IMR-90 (cell line): Measurements from ENCODE around the gene BCL2. TPM values are rescaled to one million over a fixed set of nuclear protein-coding genes. Genes with fewer than 3 reads are reported as not detected.

ENCODE experiments used
- ATAC-seq: fragments of 200-7000 bp; cut with Tn5 transposase; 2 replicates; pipeline ENCODE4 v1.9.1; 2020; ENCODE audit warnings: low read depth, mild to moderate bottlenecking, moderate library complexity
- BruUV-seq: library from RNA; stranded (reverse); fragments of 400-500 nt; replicated peaks from 2 replicates; lab custom pipeline; 2021; lab: Mats Ljungman, UMichigan
- CTCF ChIA-PET: fragments of 300-600 bp; formaldehyde crosslinking; extraction: SDS; loops from one replicate; lab custom pipeline; 2021; ENCODE audit warnings: antibody characterized with exemption; lab: Yijun Ruan, JAX
- POLR2A ChIA-PET: fragments of 300-600 bp; sonication (Branson Sonifier 250); formaldehyde crosslinking; loops from one replicate; lab custom pipeline; 2022; ENCODE audit warnings: antibody characterized with exemption; ENCODE audit not compliant: unreplicated experiment; lab: Charles Lee
- DNase-seq: peaks from one replicate; pipeline ENCODE4 v3.0.0; 2013
- H2AFZ ChIP-seq: replicated peaks from 2 replicates; pipeline ENCODE3; 2013; ENCODE audit warnings: low read length, mild to moderate bottlenecking; ENCODE audit not compliant: poor library complexity
- H2AK5ac ChIP-seq: 2 replicates; pipeline ENCODE4 v1.6.1; 2013; ENCODE audit warnings: low read depth, low read length, inconsistent platforms
- H2AK9ac ChIP-seq: replicated peaks from 2 replicates; pipeline ENCODE3; 2013; ENCODE audit warnings: mild to moderate bottlenecking, low read depth, low read length, moderate library complexity; ENCODE audit not compliant: poor library complexity
- H2BK120ac ChIP-seq: 2 replicates; pipeline ENCODE4 v1.6.1; 2013; ENCODE audit warnings: low read depth, low read length, inconsistent platforms
- H2BK15ac ChIP-seq: 3 replicates; pipeline ENCODE4 v1.6.1; 2013; ENCODE audit warnings: low read depth, low read length, inconsistent platforms
- H2BK20ac ChIP-seq: 2 replicates; pipeline ENCODE4 v1.6.1; 2013; ENCODE audit warnings: low read depth, mild to moderate bottlenecking, inconsistent platforms, low read length, moderate library complexity
- H2BK5ac ChIP-seq: 2 replicates; pipeline ENCODE4 v1.6.1; 2013; ENCODE audit warnings: mild to moderate bottlenecking, low read depth, low read length, inconsistent platforms; ENCODE audit not compliant: poor library complexity, severe bottlenecking
- H3K14ac ChIP-seq: replicated peaks from 2 replicates; pipeline ENCODE4 v1.6.1; 2013; ENCODE audit warnings: low read depth, low read length, inconsistent platforms
- H3K18ac ChIP-seq: 2 replicates; pipeline ENCODE4 v1.6.1; 2013; ENCODE audit warnings: low read depth, low read length, control low read depth
- H3K23ac ChIP-seq: 2 replicates; pipeline ENCODE4 v1.6.1; 2013; ENCODE audit warnings: low read depth, low read length, inconsistent platforms
- H3K27ac ChIP-seq: 2 replicates; pipeline ENCODE4 v1.5.1; 2013; ENCODE audit warnings: mild to moderate bottlenecking, control low read depth, low read length; ENCODE audit not compliant: insufficient read depth
- H3K27me3 ChIP-seq: 2 replicates; pipeline ENCODE4 v1.6.1; 2013; ENCODE audit warnings: low read length; ENCODE audit not compliant: control insufficient read depth, insufficient read depth
- H3K36me3 ChIP-seq: 2 replicates; pipeline ENCODE4 v1.6.1; 2013; ENCODE audit warnings: low read length, mixed read lengths; ENCODE audit not compliant: control insufficient read depth, insufficient read depth
- H3K4ac ChIP-seq: 2 replicates; pipeline ENCODE4 v1.6.1; 2013; ENCODE audit warnings: low read depth, low read length, inconsistent platforms
- H3K4me1 ChIP-seq: 2 replicates; pipeline ENCODE4 v1.6.1; 2013; ENCODE audit warnings: low read length, mixed read lengths; ENCODE audit not compliant: control insufficient read depth, insufficient read depth
- H3K4me2 ChIP-seq: 2 replicates; pipeline ENCODE4 v1.6.1; 2013; ENCODE audit warnings: low read depth, mild to moderate bottlenecking, control low read depth, low read length, moderate library complexity
- H3K4me3 ChIP-seq: 2 replicates; pipeline ENCODE4 v1.5.1; 2013; ENCODE audit warnings: low read depth, mild to moderate bottlenecking, control low read depth, low read length, moderate library complexity; ENCODE audit not compliant: insufficient read depth
- H3K56ac ChIP-seq: 2 replicates; pipeline ENCODE4 v1.6.1; 2013; ENCODE audit warnings: low read length, inconsistent platforms; ENCODE audit not compliant: insufficient read depth; ENCODE audit errors: extremely low read depth
- H3K79me1 ChIP-seq, 2 experiments: 2 replicates each; pipeline ENCODE4 v1.6.1; 2013; ENCODE audit warnings: low read length in 2 of 2, inconsistent platforms in 1 of 2, low read depth in 1 of 2
- H3K9ac ChIP-seq: 2 replicates; pipeline ENCODE4 v1.6.1; 2013; ENCODE audit warnings: low read depth, low read length, control low read depth
- H3K9me1 ChIP-seq: 2 replicates; pipeline ENCODE4 v1.6.1; 2013; ENCODE audit warnings: low read length, inconsistent platforms; ENCODE audit not compliant: insufficient read depth
- H3K9me3 ChIP-seq: 2 replicates; pipeline ENCODE4 v1.6.1; 2013; ENCODE audit warnings: low read length; ENCODE audit not compliant: control insufficient read depth, insufficient read depth
- H4K20me1 ChIP-seq: 2 replicates; pipeline ENCODE4 v1.6.1; 2013; ENCODE audit warnings: low read length, inconsistent platforms; ENCODE audit not compliant: insufficient read depth
- H4K5ac ChIP-seq: 2 replicates; pipeline ENCODE4 v1.6.1; 2013; ENCODE audit warnings: mild to moderate bottlenecking, low read depth, low read length, control low read depth
- H4K8ac ChIP-seq, 2 experiments: 2 replicates each; pipeline ENCODE4 v1.6.1; 2013; ENCODE audit warnings: low read depth in 2 of 2, low read length in 2 of 2, control low read depth in 1 of 2, inconsistent platforms in 1 of 2
- H4K91ac ChIP-seq: 2 replicates; pipeline ENCODE4 v1.6.1; 2013; ENCODE audit warnings: low read depth, low read length, inconsistent platforms; ENCODE audit not compliant: insufficient read depth
- CTCF ChIP-seq: conservative IDR thresholded peaks from 2 replicates; pipeline ENCODE4 v1.5.1; 2012; ENCODE audit warnings: mild to moderate bottlenecking, low read depth, low read length, improper control_type of control experiment
- ELK1 ChIP-seq: fragments of 150-350 bp; IDR thresholded peaks from 2 replicates; pipeline ENCODE4 v1.6.1; 2016; ENCODE audit warnings: low read depth, mild to moderate bottlenecking, low read length, moderate library complexity, borderline replicate concordance
- FOS ChIP-seq: fragments of 150-350 bp; IDR thresholded peaks from 2 replicates; pipeline ENCODE4 v1.6.1; 2016; ENCODE audit warnings: low read depth, low read length
- MAFK ChIP-seq: IDR thresholded peaks from 2 replicates; pipeline ENCODE4 v1.6.1; 2012; ENCODE audit warnings: low read depth, low read length, improper control_type of control experiment
- MAZ ChIP-seq: IDR thresholded peaks from 2 replicates; pipeline ENCODE4 v1.6.1; 2012; ENCODE audit warnings: low read depth, mild to moderate bottlenecking, low read length, improper control_type of control experiment, moderate library complexity, borderline replicate concordance
- NFE2L2 ChIP-seq: fragments of 150-350 bp; IDR thresholded peaks from 2 replicates; pipeline ENCODE4 v1.6.1; 2016; ENCODE audit warnings: low read depth, mild to moderate bottlenecking, low read length
- POLR2A ChIP-seq: IDR thresholded peaks from 2 replicates; pipeline ENCODE4 v1.6.1; 2012; ENCODE audit warnings: mild to moderate bottlenecking, low read depth, low read length
- RAD21 ChIP-seq: IDR thresholded peaks from 2 replicates; pipeline ENCODE4 v1.6.1; 2012; ENCODE audit warnings: low read length, improper control_type of control experiment
- RCOR1 ChIP-seq: IDR thresholded peaks from 2 replicates; pipeline ENCODE4 v1.6.1; 2012; ENCODE audit warnings: mild to moderate bottlenecking, low read length, improper control_type of control experiment; ENCODE audit not compliant: insufficient replicate concordance
- RFX5 ChIP-seq: IDR thresholded peaks from 2 replicates; pipeline ENCODE4 v1.8.0; 2012; ENCODE audit warnings: low read depth, mild to moderate bottlenecking, low read length, moderate library complexity
- SMC3 ChIP-seq: fragments of 150-350 bp; IDR thresholded peaks from 2 replicates; pipeline ENCODE4 v1.6.1; 2016; ENCODE audit warnings: low read depth, mild to moderate bottlenecking, antibody characterized with exemption, low read length, moderate library complexity
- USF2 ChIP-seq: fragments of 150-350 bp; IDR thresholded peaks from 2 replicates; pipeline ENCODE4 v1.6.1; 2017; ENCODE audit warnings: mild to moderate bottlenecking, antibody characterized with exemption, low read length, low read depth
- WGBS, 2 experiments: methylation state at CpG; one replicate each; pipeline versions ENCODE4 v1.1.5 to v1.1.7; 2013; ENCODE audit warnings: missing lambda C conversion rate in 2 of 2; ENCODE audit not compliant: insufficient read length in 1 of 2; ENCODE audit errors: extremely low coverage in 2 of 2; 5-methylcytosine and 5-hydroxymethylcytosine counted together
- dilution Hi-C: fragments of 300-500 bp; cut with HindIII; formaldehyde crosslinking; loops from one replicate; pipeline ENCODE4 v1.14.3; 2018; ENCODE audit warnings: low sequenced_read_pairs; ENCODE audit not compliant: unreplicated experiment
- in situ Hi-C: fragments of 300-500 bp; cut with MboI; formaldehyde crosslinking; loops from 3 replicates; pipeline ENCODE4 v1.14.3; 2019; ENCODE audit warnings: low sequenced_read_pairs, inconsistent platforms, mixed read lengths
- intact Hi-C: fragments of 100-400 bp; cut with micrococcal nuclease; formaldehyde crosslinking; loops from 2 replicates; pipeline ENCODE4 v1.10.0; 2022
- polyA plus RNA-seq, 3 experiments: library from polyadenylated mRNA; depleted of rRNA; stranded (reverse); fragments of >200 nt; gene quantifications; 2 replicates each; pipeline ENCODE4 v1.2.3, GENCODE V29; 2012; ENCODE audit warnings: low replicate concordance in 1 of 3
- total RNA-seq: library from RNA; depleted of rRNA; stranded (reverse); fragments of >200 nt; gene quantifications from 2 replicates; pipeline ENCODE4 v1.2.3, GENCODE V29; 2012

The BCL2 gene
- total and polyA plus RNA-seq, 2 of the 4 experiments (the other 2 are of a cell fraction): 0.24 to 0.54 TPM

GRCh38 chr18:63150942-63151421 lies 168.6 kb downstream of the BCL2 start:
- Histone ChIP-seq H2BK15ac (no peak overlapping the region), H3K9ac (no peak overlapping the region), H3K4ac (no peak overlapping the region), H3K56ac (no peak overlapping the region), H3K14ac (no peak overlapping the region), H3K9me1 (no peaks in the 10 kb centered on the region; the same call in 1 of the 2 replicates), H3K23ac (no peak overlapping the region), H2BK5ac (no peak overlapping the region), H2BK120ac (no peak overlapping the region), H2AFZ (no peak overlapping the region), H3K4me3 (no peak overlapping the region), H4K20me1 (no peaks in the 10 kb centered on the region; the same call in 1 of the 2 replicates), H4K5ac (no peak overlapping the region), H3K79me1 (no peaks in the 10 kb centered on the region), H3K27ac (no peak overlapping the region), H2AK9ac (no peak overlapping the region), H2BK20ac (no peak overlapping the region), H4K91ac (no peak overlapping the region), H3K18ac (no peak overlapping the region), H3K36me3 (no peaks in the 10 kb centered on the region), H3K4me2 (no peak overlapping the region), H3K27me3 (peaks cover 22% of the 10 kb centered on the region), H4K8ac (no peak overlapping the region), H3K4me1 (peaks cover 2% of the 10 kb centered on the region; the same call in 1 of the 2 replicates), H2AK5ac (no peak overlapping the region), H3K9me3 (no peaks in the 10 kb centered on the region)
- dilution Hi-C loops (no loop called here), in situ Hi-C loops (no loop called here), intact Hi-C loops (no loop called here)
- ChIA-PET CTCF (interaction anchor here (0.6 kb wide), 1 partner anchor 728 kb away, joined by 3 read pairs; no protein-coding TSS in a partner anchor), POLR2A (no interaction called here)
- no TSS peak for BruUV-seq
- TF ChIP-seq MAFK (no peak), CTCF (no peak), RAD21 (no peak), FOS (no peak), RCOR1 (no peak), RFX5 (no peak), USF2 (no peak), POLR2A (no peak), SMC3 (no peak), ELK1 (no peak), NFE2L2 (no peak), MAZ (no peak)
- DNase-seq (no peak), ATAC-seq (no peak)
- whole genome bisulfite sequencing, 2 experiments: 89% methylated on average over 2 of the region's 4 CpGs; no CpG with 5 or more reads in 1 of the 2 experiments
